GM21825 (cell line): Measurements from ENCODE around the gene SPATA32.
"Not testable (repeated sequence)": the region's sequence is repeated elsewhere in the genome, so short reads cannot be mapped to it uniquely, and the experiment has no call there.

Source experiments
- ATAC-seq: cut with Tn5 transposase; IDR thresholded peaks from one replicate; pipeline ENCODE4 v1.9.1; 2021; ENCODE audit warnings: mild to moderate bottlenecking, moderate library complexity; ENCODE audit not compliant: unreplicated experiment

SPATA32 gene

GRCh38 chr17:45271603-45272002 lies 9.7 kb upstream of the SPATA32 start:
- no peak for ATAC-seq

GRCh38 chr17:45270828-45271418 lies 9.0 kb upstream of the SPATA32 start:
- ATAC-seq = no peak

GRCh38 chr17:45269912-45270311 lies 8.0 kb upstream of the SPATA32 start:
- no peak for ATAC-seq

GRCh38 chr17:45267436-45268055 lies 5.7 kb upstream of the SPATA32 start:
- ATAC-seq = no peak

GRCh38 chr17:45266372-45266926 lies 4.6 kb upstream of the SPATA32 start:
- no peak for ATAC-seq

GRCh38 chr17:45265821-45266220 lies 3.9 kb upstream of the SPATA32 start:
- no peak for ATAC-seq

GRCh38 chr17:45264988-45265387 lies 3.1 kb upstream of the SPATA32 start:
- ATAC-seq = no peak

- ATAC-seq = no peak
Measured at GRCh38 chr17:45264430-45264829, 2.5 kb upstream of the SPATA32 start.

- ATAC-seq = no peak
Measured at GRCh38 chr17:45263477-45263860, 1.6 kb upstream of the SPATA32 start.

GRCh38 chr17:45262516-45263476 lies 902 bp upstream of the SPATA32 start:
- ATAC-seq = no peak

- no peak for ATAC-seq
Measured at GRCh38 chr17:45260204-45260783, 1.6 kb downstream of the SPATA32 start.

- ATAC-seq = no peak
Measured at GRCh38 chr17:45258981-45259380, 2.9 kb downstream of the SPATA32 start.

GRCh38 chr17:45257115-45257514 lies 4.8 kb downstream of the SPATA32 start:
- ATAC-seq = no peak

- no peak for ATAC-seq
Measured at GRCh38 chr17:45256114-45256966, 5.6 kb downstream of the SPATA32 start.

GRCh38 chr17:45255358-45255757 lies 6.5 kb downstream of the SPATA32 start:
- ATAC-seq = no peak

GRCh38 chr17:45253879-45254278 lies 8.0 kb downstream of the SPATA32 start:
- no peak for ATAC-seq

- ATAC-seq = not testable (repeated sequence)
Measured at GRCh38 chr17:45253237-45253636, 8.7 kb downstream of the SPATA32 start.

- ATAC-seq = no peak
Measured at GRCh38 chr17:45251931-45252330, 10.0 kb downstream of the SPATA32 start.

- ATAC-seq = peak; percentile 43
Measured at GRCh38 chr17:45248132-45248957, 13.5 kb downstream of the SPATA32 start.
